IMR-90 (cell line): ENCODE data around the gene PPP1R14C. TPM values are rescaled to one million over a fixed set of nuclear protein-coding genes. Genes with fewer than 3 reads are reported as not detected.

Experiments used
- ATAC-seq: fragments of 200-7000 bp; cut with Tn5 transposase; 2 replicates; pipeline ENCODE4 v1.9.1; 2020; ENCODE audit warnings: low read depth, mild to moderate bottlenecking, moderate library complexity
- BruUV-seq: library from RNA; stranded (reverse); fragments of 400-500 nt; replicated peaks from 2 replicates; lab custom pipeline; 2021; lab: Mats Ljungman, UMichigan
- CTCF ChIA-PET: fragments of 300-600 bp; formaldehyde crosslinking; extraction: SDS; loops from one replicate; lab custom pipeline; 2021; ENCODE audit warnings: antibody characterized with exemption; lab: Yijun Ruan, JAX
- POLR2A ChIA-PET: fragments of 300-600 bp; sonication (Branson Sonifier 250); formaldehyde crosslinking; loops from one replicate; lab custom pipeline; 2022; ENCODE audit warnings: antibody characterized with exemption; ENCODE audit not compliant: unreplicated experiment; lab: Charles Lee
- DNase-seq: peaks from one replicate; pipeline ENCODE4 v3.0.0; 2013
- H2AFZ ChIP-seq: replicated peaks from 2 replicates; pipeline ENCODE3; 2013; ENCODE audit warnings: low read length, mild to moderate bottlenecking; ENCODE audit not compliant: poor library complexity
- H2AK5ac ChIP-seq: 2 replicates; pipeline ENCODE4 v1.6.1; 2013; ENCODE audit warnings: low read depth, low read length, inconsistent platforms
- H2AK9ac ChIP-seq: replicated peaks from 2 replicates; pipeline ENCODE3; 2013; ENCODE audit warnings: mild to moderate bottlenecking, low read depth, low read length, moderate library complexity; ENCODE audit not compliant: poor library complexity
- H2BK120ac ChIP-seq: 2 replicates; pipeline ENCODE4 v1.6.1; 2013; ENCODE audit warnings: low read depth, low read length, inconsistent platforms
- H2BK15ac ChIP-seq: 3 replicates; pipeline ENCODE4 v1.6.1; 2013; ENCODE audit warnings: low read depth, low read length, inconsistent platforms
- H2BK20ac ChIP-seq: 2 replicates; pipeline ENCODE4 v1.6.1; 2013; ENCODE audit warnings: low read depth, mild to moderate bottlenecking, inconsistent platforms, low read length, moderate library complexity
- H2BK5ac ChIP-seq: 2 replicates; pipeline ENCODE4 v1.6.1; 2013; ENCODE audit warnings: mild to moderate bottlenecking, low read depth, low read length, inconsistent platforms; ENCODE audit not compliant: poor library complexity, severe bottlenecking
- H3K14ac ChIP-seq: replicated peaks from 2 replicates; pipeline ENCODE4 v1.6.1; 2013; ENCODE audit warnings: low read depth, low read length, inconsistent platforms
- H3K18ac ChIP-seq: 2 replicates; pipeline ENCODE4 v1.6.1; 2013; ENCODE audit warnings: low read depth, low read length, control low read depth
- H3K23ac ChIP-seq: 2 replicates; pipeline ENCODE4 v1.6.1; 2013; ENCODE audit warnings: low read depth, low read length, inconsistent platforms
- H3K27ac ChIP-seq: 2 replicates; pipeline ENCODE4 v1.5.1; 2013; ENCODE audit warnings: mild to moderate bottlenecking, control low read depth, low read length; ENCODE audit not compliant: insufficient read depth
- H3K27me3 ChIP-seq: 2 replicates; pipeline ENCODE4 v1.6.1; 2013; ENCODE audit warnings: low read length; ENCODE audit not compliant: control insufficient read depth, insufficient read depth
- H3K36me3 ChIP-seq: 2 replicates; pipeline ENCODE4 v1.6.1; 2013; ENCODE audit warnings: low read length, mixed read lengths; ENCODE audit not compliant: control insufficient read depth, insufficient read depth
- H3K4ac ChIP-seq: 2 replicates; pipeline ENCODE4 v1.6.1; 2013; ENCODE audit warnings: low read depth, low read length, inconsistent platforms
- H3K4me1 ChIP-seq: 2 replicates; pipeline ENCODE4 v1.6.1; 2013; ENCODE audit warnings: low read length, mixed read lengths; ENCODE audit not compliant: control insufficient read depth, insufficient read depth
- H3K4me2 ChIP-seq: 2 replicates; pipeline ENCODE4 v1.6.1; 2013; ENCODE audit warnings: low read depth, mild to moderate bottlenecking, control low read depth, low read length, moderate library complexity
- H3K4me3 ChIP-seq: 2 replicates; pipeline ENCODE4 v1.5.1; 2013; ENCODE audit warnings: low read depth, mild to moderate bottlenecking, control low read depth, low read length, moderate library complexity; ENCODE audit not compliant: insufficient read depth
- H3K56ac ChIP-seq: 2 replicates; pipeline ENCODE4 v1.6.1; 2013; ENCODE audit warnings: low read length, inconsistent platforms; ENCODE audit not compliant: insufficient read depth; ENCODE audit errors: extremely low read depth
- H3K79me1 ChIP-seq, 2 experiments: 2 replicates each; pipeline ENCODE4 v1.6.1; 2013; ENCODE audit warnings: low read length in 2 of 2, inconsistent platforms in 1 of 2, low read depth in 1 of 2
- H3K9ac ChIP-seq: 2 replicates; pipeline ENCODE4 v1.6.1; 2013; ENCODE audit warnings: low read depth, low read length, control low read depth
- H3K9me1 ChIP-seq: 2 replicates; pipeline ENCODE4 v1.6.1; 2013; ENCODE audit warnings: low read length, inconsistent platforms; ENCODE audit not compliant: insufficient read depth
- H3K9me3 ChIP-seq: 2 replicates; pipeline ENCODE4 v1.6.1; 2013; ENCODE audit warnings: low read length; ENCODE audit not compliant: control insufficient read depth, insufficient read depth
- H4K20me1 ChIP-seq: 2 replicates; pipeline ENCODE4 v1.6.1; 2013; ENCODE audit warnings: low read length, inconsistent platforms; ENCODE audit not compliant: insufficient read depth
- H4K5ac ChIP-seq: 2 replicates; pipeline ENCODE4 v1.6.1; 2013; ENCODE audit warnings: mild to moderate bottlenecking, low read depth, low read length, control low read depth
- H4K8ac ChIP-seq, 2 experiments: 2 replicates each; pipeline ENCODE4 v1.6.1; 2013; ENCODE audit warnings: low read depth in 2 of 2, low read length in 2 of 2, control low read depth in 1 of 2, inconsistent platforms in 1 of 2
- H4K91ac ChIP-seq: 2 replicates; pipeline ENCODE4 v1.6.1; 2013; ENCODE audit warnings: low read depth, low read length, inconsistent platforms; ENCODE audit not compliant: insufficient read depth
- BHLHE40 ChIP-seq: fragments of 150-350 bp; IDR thresholded peaks from 2 replicates; pipeline ENCODE4 v1.6.1; 2016; ENCODE audit warnings: mild to moderate bottlenecking, low read depth, low read length
- FOS ChIP-seq: fragments of 150-350 bp; IDR thresholded peaks from 2 replicates; pipeline ENCODE4 v1.6.1; 2016; ENCODE audit warnings: low read depth, low read length
- MAFK ChIP-seq: IDR thresholded peaks from 2 replicates; pipeline ENCODE4 v1.6.1; 2012; ENCODE audit warnings: low read depth, low read length, improper control_type of control experiment
- MXI1 ChIP-seq: IDR thresholded peaks from 2 replicates; pipeline ENCODE4 v1.6.1; 2012; ENCODE audit warnings: low read depth, mild to moderate bottlenecking, low read length, moderate library complexity, borderline replicate concordance
- POLR2A ChIP-seq: IDR thresholded peaks from 2 replicates; pipeline ENCODE4 v1.6.1; 2012; ENCODE audit warnings: mild to moderate bottlenecking, low read depth, low read length
- RCOR1 ChIP-seq: IDR thresholded peaks from 2 replicates; pipeline ENCODE4 v1.6.1; 2012; ENCODE audit warnings: mild to moderate bottlenecking, low read length, improper control_type of control experiment; ENCODE audit not compliant: insufficient replicate concordance
- SMC3 ChIP-seq: fragments of 150-350 bp; IDR thresholded peaks from 2 replicates; pipeline ENCODE4 v1.6.1; 2016; ENCODE audit warnings: low read depth, mild to moderate bottlenecking, antibody characterized with exemption, low read length, moderate library complexity
- WGBS, 2 experiments: methylation state at CpG; one replicate each; pipeline versions ENCODE4 v1.1.5 to v1.1.7; 2013; ENCODE audit warnings: missing lambda C conversion rate in 2 of 2; ENCODE audit not compliant: insufficient read length in 1 of 2; ENCODE audit errors: extremely low coverage in 2 of 2; 5-methylcytosine and 5-hydroxymethylcytosine counted together
- dilution Hi-C: fragments of 300-500 bp; cut with HindIII; formaldehyde crosslinking; loops from one replicate; pipeline ENCODE4 v1.14.3; 2018; ENCODE audit warnings: low sequenced_read_pairs; ENCODE audit not compliant: unreplicated experiment
- in situ Hi-C: fragments of 300-500 bp; cut with MboI; formaldehyde crosslinking; loops from 3 replicates; pipeline ENCODE4 v1.14.3; 2019; ENCODE audit warnings: low sequenced_read_pairs, inconsistent platforms, mixed read lengths
- intact Hi-C: fragments of 100-400 bp; cut with micrococcal nuclease; formaldehyde crosslinking; loops from 2 replicates; pipeline ENCODE4 v1.10.0; 2022
- polyA plus RNA-seq, 3 experiments: library from polyadenylated mRNA; depleted of rRNA; stranded (reverse); fragments of >200 nt; gene quantifications; 2 replicates each; pipeline ENCODE4 v1.2.3, GENCODE V29; 2012; ENCODE audit warnings: low replicate concordance in 1 of 3
- total RNA-seq: library from RNA; depleted of rRNA; stranded (reverse); fragments of >200 nt; gene quantifications from 2 replicates; pipeline ENCODE4 v1.2.3, GENCODE V29; 2012
- TF ChIP-seq, protein P1 (sequence below): fragments of 150-350 bp; IDR thresholded peaks from 2 replicates; pipeline ENCODE4 v1.6.1; 2016; ENCODE audit warnings: low read depth, mild to moderate bottlenecking, low read length, moderate library complexity, borderline replicate concordance

PPP1R14C gene
- total and polyA plus RNA-seq, 2 of the 4 experiments (the other 2 are of a cell fraction): not detected

- H4K20me1 ChIP-seq: no peaks in the 10 kb centered on the region
- peak overlapping the region; percentile 25; the same call in 1 of the 2 replicates for H3K18ac ChIP-seq
- H2AK9ac ChIP-seq: no peak overlapping the region
- H4K5ac ChIP-seq: no peak overlapping the region
- intact Hi-C loops: no loop called here
- H2BK20ac ChIP-seq: no peak overlapping the region
- ATAC-seq: peak; percentile 42; the same call in 1 of the 2 replicates
- H2BK5ac ChIP-seq: no peak overlapping the region
- H2AK5ac ChIP-seq: no peak overlapping the region
- H3K4ac ChIP-seq: no peak overlapping the region
- H3K56ac ChIP-seq: no peak overlapping the region
- H3K4me1 ChIP-seq: no peaks in the 10 kb centered on the region
- no peaks in the 10 kb centered on the region; the same call in 1 of the 2 replicates for H3K9me3 ChIP-seq
- no peaks in the 10 kb centered on the region for H3K36me3 ChIP-seq
- no peak overlapping the region for H3K9ac ChIP-seq
- TF ChIP-seq POLR2A (no peak), RCOR1 (no peak), MXI1 (no peak), BHLHE40 (no peak), SMC3 (no peak), MAFK (no peak), FOS (no peak)
- TF ChIP-seq, protein P1, sequence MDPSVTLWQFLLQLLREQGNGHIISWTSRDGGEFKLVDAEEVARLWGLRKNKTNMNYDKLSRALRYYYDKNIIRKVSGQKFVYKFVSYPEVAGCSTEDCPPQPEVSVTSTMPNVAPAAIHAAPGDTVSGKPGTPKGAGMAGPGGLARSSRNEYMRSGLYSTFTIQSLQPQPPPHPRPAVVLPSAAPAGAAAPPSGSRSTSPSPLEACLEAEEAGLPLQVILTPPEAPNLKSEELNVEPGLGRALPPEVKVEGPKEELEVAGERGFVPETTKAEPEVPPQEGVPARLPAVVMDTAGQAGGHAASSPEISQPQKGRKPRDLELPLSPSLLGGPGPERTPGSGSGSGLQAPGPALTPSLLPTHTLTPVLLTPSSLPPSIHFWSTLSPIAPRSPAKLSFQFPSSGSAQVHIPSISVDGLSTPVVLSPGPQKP: no peak
- H3K4me2 ChIP-seq: peak overlapping the region; percentile 23; the same call in 1 of the 2 replicates
- H3K9me1 ChIP-seq: no peaks in the 10 kb centered on the region
- no peak overlapping the region for H2AFZ ChIP-seq
- no peaks in the 10 kb centered on the region for H3K79me1 ChIP-seq
- no peak overlapping the region for H2BK15ac ChIP-seq
- in situ Hi-C loops: no loop called here
- no peak overlapping the region for H3K14ac ChIP-seq
- CTCF ChIA-PET: no interaction called here
- peak; percentile 44 for DNase-seq
- no TSS peak for BruUV-seq
- no peaks in the 10 kb centered on the region for H3K27me3 ChIP-seq
- no peak overlapping the region for H4K91ac ChIP-seq
- no peak overlapping the region for H2BK120ac ChIP-seq
- H4K8ac ChIP-seq: no peak overlapping the region
- WGBS, 2 experiments: 100% methylated on average over 1 of the region's 2 CpGs; no CpG with 5 or more reads in 1 of the 2 experiments
- dilution Hi-C loops: no loop called here
- no peak overlapping the region for H3K27ac ChIP-seq
- no peak overlapping the region for H3K23ac ChIP-seq
- H3K4me3 ChIP-seq: no peak overlapping the region
- POLR2A ChIA-PET: no interaction called here
Measured at GRCh38 chr6:150243620-150244314, 100.9 kb downstream of the PPP1R14C start.
